Memory B cell (primary cell): ENCODE measurements around the gene CAMTA1.

Experiments
- ATAC-seq: fragments of 150-1000 bp; cut with Tn5 transposase; 2 replicates; pipeline ENCODE4 v1.10.0; 2021; ENCODE audit warnings: low read depth, mild to moderate bottlenecking, moderate library complexity
- DNase-seq, 2 donors: peaks; one replicate each; pipeline ENCODE4 v3.0.0; 2022; ENCODE audit warnings: low spot score in 2 of 2
- H3K27ac Mint-ChIP-seq: one replicate; pipeline ENCODE4 v1.8.0; 2022; ENCODE audit warnings: mild to moderate bottlenecking, moderate library complexity, mixed read lengths
- H3K27me3 Mint-ChIP-seq: one replicate; pipeline ENCODE4 v1.8.0; 2022; ENCODE audit warnings: mixed read lengths
- H3K36me3 Mint-ChIP-seq: one replicate; pipeline ENCODE4 v1.8.0; 2022; ENCODE audit warnings: mild to moderate bottlenecking, mixed read lengths
- H3K4me1 Mint-ChIP-seq: one replicate; pipeline ENCODE4 v1.8.0; 2022; ENCODE audit warnings: mixed read lengths
- H3K4me3 Mint-ChIP-seq: one replicate; pipeline ENCODE4 v1.8.0; 2022; ENCODE audit warnings: mild to moderate bottlenecking, moderate library complexity, mixed read lengths
- H3K9me3 Mint-ChIP-seq: one replicate; pipeline ENCODE4 v1.8.0; 2022; ENCODE audit warnings: mixed read lengths

CAMTA1 gene

DNA sequence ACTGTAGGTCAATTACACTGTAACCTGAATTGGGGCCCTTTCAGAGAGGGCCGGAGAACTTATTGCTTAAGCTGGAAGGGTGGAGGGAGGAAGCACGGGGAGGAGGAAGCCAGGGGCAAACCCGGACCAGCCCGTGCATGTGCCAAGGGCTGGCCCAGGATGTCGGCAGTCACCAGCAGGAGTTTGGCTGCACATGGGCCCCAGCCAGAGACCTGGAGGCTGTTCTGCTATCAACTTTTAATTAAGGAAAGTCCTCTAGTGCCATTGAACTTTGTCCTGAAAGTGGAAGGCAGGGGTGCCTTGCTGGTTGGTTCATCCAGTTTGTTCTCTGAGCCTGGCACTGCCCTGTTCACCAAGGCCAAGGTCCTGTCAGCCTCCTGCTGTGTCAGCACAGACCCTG, 785.1 kb downstream of the CAMTA1 start:
- ATAC-seq (no peak), DNase-seq (no peak)
- no peaks in the 10 kb centered on the region for H3K9me3 Mint-ChIP-seq
- no peaks in the 10 kb centered on the region for H3K36me3 Mint-ChIP-seq
- H3K27me3 Mint-ChIP-seq, result no peaks in the 10 kb centered on the region
- H3K4me1 Mint-ChIP-seq, result no peaks in the 10 kb centered on the region
- H3K4me3 Mint-ChIP-seq, result no peak overlapping the region
- no peak overlapping the region for H3K27ac Mint-ChIP-seq

GRCh38 chr1:7572654-7573152, 787.4 kb downstream of the CAMTA1 start:
- peaks cover 5% of the 10 kb centered on the region for H3K27me3 Mint-ChIP-seq
- H3K36me3 Mint-ChIP-seq, result no peaks in the 10 kb centered on the region
- no peak overlapping the region for H3K27ac Mint-ChIP-seq
- peaks cover 2% of the 10 kb centered on the region for H3K9me3 Mint-ChIP-seq
- DNase-seq, result no peak
- H3K4me1 Mint-ChIP-seq, result no peaks in the 10 kb centered on the region
- no peak overlapping the region for H3K4me3 Mint-ChIP-seq
- no peak for ATAC-seq

- no peaks in the 10 kb centered on the region for H3K36me3 Mint-ChIP-seq
- no peak for DNase-seq
- no peak overlapping the region for H3K4me3 Mint-ChIP-seq
- H3K4me1 Mint-ChIP-seq, result no peaks in the 10 kb centered on the region
- peaks cover 5% of the 10 kb centered on the region for H3K27me3 Mint-ChIP-seq
- ATAC-seq, result no peak
- peaks cover 2% of the 10 kb centered on the region for H3K9me3 Mint-ChIP-seq
- no peak overlapping the region for H3K27ac Mint-ChIP-seq
Observed at GRCh38 chr1:7573481-7573880, 788.2 kb downstream of the CAMTA1 start.

- Mint-ChIP-seq H3K36me3 (no peaks in the 10 kb centered on the region), H3K4me3 (no peak overlapping the region), H3K4me1 (no peaks in the 10 kb centered on the region), H3K27me3 (peaks cover 5% of the 10 kb centered on the region), H3K9me3 (peaks cover 2% of the 10 kb centered on the region), H3K27ac (no peak overlapping the region)
- DNase-seq, result no peak
- no peak for ATAC-seq
Observed at GRCh38 chr1:7574121-7575040, 789.1 kb downstream of the CAMTA1 start.

- Mint-ChIP-seq H3K4me1 (no peaks in the 10 kb centered on the region), H3K27ac (no peak overlapping the region), H3K36me3 (no peaks in the 10 kb centered on the region), H3K27me3 (peaks cover 9% of the 10 kb centered on the region), H3K9me3 (peaks cover 2% of the 10 kb centered on the region), H3K4me3 (no peak overlapping the region)
- no peak for DNase-seq
- ATAC-seq, result no peak
Observed at GRCh38 chr1:7575041-7575400, 789.8 kb downstream of the CAMTA1 start.

DNA sequence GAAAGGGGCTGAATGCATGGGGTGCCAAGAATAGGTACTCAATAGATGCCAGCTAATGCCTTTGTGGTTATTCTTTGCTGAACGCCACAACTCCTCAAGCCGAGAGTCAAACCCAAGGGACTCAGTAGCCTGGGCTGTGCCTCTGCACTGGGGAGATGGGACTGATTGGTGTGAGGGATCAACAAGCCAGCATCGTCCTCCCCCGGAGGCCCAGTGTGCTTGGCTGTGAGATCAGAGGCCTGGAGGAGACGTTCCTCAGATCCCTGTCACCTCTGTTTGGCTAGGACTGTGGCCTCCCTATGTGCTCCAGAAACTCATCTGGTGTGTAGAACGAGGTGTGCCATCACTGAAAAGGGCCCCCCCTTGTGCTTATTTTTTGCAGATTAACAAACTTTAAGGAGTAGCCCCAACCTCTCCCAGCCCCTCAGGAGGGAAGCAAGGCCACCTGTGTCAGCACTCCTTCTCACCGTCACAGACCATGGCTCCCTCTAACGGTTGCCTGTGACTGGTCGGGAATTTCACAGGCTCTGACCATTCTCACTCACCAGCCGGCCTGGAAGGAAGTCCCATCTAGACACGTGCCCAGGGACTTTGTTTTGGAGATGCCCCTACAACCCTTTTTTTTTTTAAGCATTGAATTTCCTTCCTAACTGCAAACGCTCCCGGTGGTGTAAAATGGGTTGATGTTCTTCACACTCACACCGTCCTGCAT, 791.8 kb downstream of the CAMTA1 start:
- DNase-seq, result no peak

DNA sequence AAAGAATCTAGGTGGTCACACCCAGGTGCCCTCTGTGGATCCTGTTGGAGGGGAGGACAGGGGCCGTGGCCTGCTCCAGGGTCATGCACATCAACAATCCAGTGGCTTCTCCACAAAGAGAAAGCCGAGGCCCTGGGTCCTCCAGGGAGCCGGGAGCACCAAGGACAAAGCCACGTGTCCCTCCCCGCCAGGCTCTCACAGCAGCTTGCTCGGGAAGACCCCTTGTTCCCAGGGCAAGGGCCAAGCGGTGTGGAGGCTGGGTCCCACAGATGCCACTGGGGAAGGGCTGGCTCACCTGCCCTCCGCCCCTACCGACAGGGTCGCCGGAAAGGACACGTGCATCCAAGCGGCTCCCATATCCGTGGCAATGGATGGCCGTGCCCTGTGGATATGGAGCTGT, 793.0 kb downstream of the CAMTA1 start:
- H3K9me3 Mint-ChIP-seq, result peaks cover 2% of the 10 kb centered on the region
- no peaks in the 10 kb centered on the region for H3K36me3 Mint-ChIP-seq
- H3K4me1 Mint-ChIP-seq, result no peaks in the 10 kb centered on the region
- DNase-seq (no peak), ATAC-seq (no peak)
- H3K27me3 Mint-ChIP-seq, result peaks cover 12% of the 10 kb centered on the region
- no peak overlapping the region for H3K27ac Mint-ChIP-seq
- H3K4me3 Mint-ChIP-seq, result no peak overlapping the region

More for the DNA sequence above, 791.8 kb downstream of the CAMTA1 start:
- ATAC-seq, result no peak
- Mint-ChIP-seq H3K4me3 (no peak overlapping the region), H3K27ac (no peak overlapping the region), H3K4me1 (no peaks in the 10 kb centered on the region), H3K27me3 (peaks cover 12% of the 10 kb centered on the region), H3K9me3 (peaks cover 2% of the 10 kb centered on the region), H3K36me3 (no peaks in the 10 kb centered on the region)

DNA sequence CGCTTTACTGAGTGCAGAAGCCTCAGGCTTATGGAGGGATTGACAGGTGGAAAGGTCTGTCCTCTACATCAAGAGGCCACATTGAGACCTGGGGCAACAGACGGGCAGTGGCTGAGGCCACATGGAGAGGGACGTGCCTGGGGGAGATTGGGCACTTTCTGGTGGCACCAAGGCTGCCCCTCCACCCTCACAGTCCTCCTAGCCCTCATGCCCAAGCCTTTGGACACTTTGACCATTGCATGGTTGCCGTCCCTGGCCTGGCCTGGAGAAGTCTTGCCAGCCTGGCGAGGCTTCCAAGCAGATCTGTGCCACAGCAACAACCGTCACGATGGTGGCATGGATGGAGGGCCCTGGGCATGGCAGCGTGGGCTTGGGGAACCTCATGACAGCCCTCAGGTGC, 793.8 kb downstream of the CAMTA1 start:
- Mint-ChIP-seq H3K4me3 (no peak overlapping the region), H3K4me1 (no peaks in the 10 kb centered on the region), H3K9me3 (peaks cover 2% of the 10 kb centered on the region), H3K27ac (no peak overlapping the region), H3K36me3 (no peaks in the 10 kb centered on the region), H3K27me3 (peaks cover 13% of the 10 kb centered on the region)
- no peak for ATAC-seq
- no peak for DNase-seq

- Mint-ChIP-seq H3K9me3 (peaks cover 2% of the 10 kb centered on the region), H3K36me3 (no peaks in the 10 kb centered on the region), H3K27me3 (peaks cover 15% of the 10 kb centered on the region), H3K4me1 (no peaks in the 10 kb centered on the region), H3K27ac (no peak overlapping the region), H3K4me3 (no peak overlapping the region)
- DNase-seq (no peak), ATAC-seq (no peak)
Observed at GRCh38 chr1:7579831-7580804, 794.9 kb downstream of the CAMTA1 start.

- Mint-ChIP-seq H3K27me3 (peaks cover 13% of the 10 kb centered on the region), H3K27ac (no peak overlapping the region), H3K4me1 (no peaks in the 10 kb centered on the region), H3K9me3 (no peaks in the 10 kb centered on the region), H3K4me3 (no peak overlapping the region), H3K36me3 (no peaks in the 10 kb centered on the region)
- DNase-seq, result no peak
- ATAC-seq, result no peak
Observed at GRCh38 chr1:7580923-7581753, 795.9 kb downstream of the CAMTA1 start.

DNA sequence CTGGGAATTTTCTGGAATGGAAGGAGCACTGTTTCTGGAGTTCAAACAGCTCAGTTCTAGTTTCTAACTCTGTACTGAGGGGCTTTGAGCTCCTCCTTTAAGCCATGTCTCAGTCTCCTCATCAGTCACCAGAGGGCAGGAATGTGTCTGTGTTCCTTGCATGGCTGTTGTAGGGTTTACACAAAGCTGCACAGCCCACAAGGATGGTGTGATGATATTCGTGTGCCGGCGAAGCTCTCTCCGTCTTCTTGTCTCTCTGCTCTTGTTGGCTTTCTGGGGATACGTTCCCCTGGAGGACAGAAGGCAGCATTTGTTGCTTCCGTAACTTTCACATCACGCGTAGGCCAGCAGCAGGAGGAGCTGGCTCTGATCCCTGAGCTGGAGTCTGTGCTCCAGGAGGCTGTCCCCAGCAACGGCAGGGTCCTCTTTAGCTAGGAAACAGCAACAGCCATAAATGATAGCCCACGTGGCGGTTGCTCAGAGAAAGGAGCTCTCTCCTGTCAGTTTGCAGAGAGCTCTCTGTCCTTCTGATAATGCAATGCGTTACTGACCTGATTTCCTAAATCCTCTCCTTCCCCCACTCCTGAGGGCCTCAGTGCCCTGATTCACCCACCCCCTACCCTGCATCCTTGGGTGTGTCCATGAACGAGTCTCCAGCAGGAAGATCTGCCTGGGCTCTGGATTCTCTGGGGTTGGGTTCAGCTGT, 796.7 kb downstream of the CAMTA1 start:
- no peak overlapping the region for H3K4me3 Mint-ChIP-seq
- peaks cover 10% of the 10 kb centered on the region for H3K27me3 Mint-ChIP-seq
- ATAC-seq (no peak), DNase-seq (no peak)
- H3K27ac Mint-ChIP-seq, result no peak overlapping the region
- no peaks in the 10 kb centered on the region for H3K9me3 Mint-ChIP-seq
- H3K4me1 Mint-ChIP-seq, result no peaks in the 10 kb centered on the region
- no peaks in the 10 kb centered on the region for H3K36me3 Mint-ChIP-seq

DNA sequence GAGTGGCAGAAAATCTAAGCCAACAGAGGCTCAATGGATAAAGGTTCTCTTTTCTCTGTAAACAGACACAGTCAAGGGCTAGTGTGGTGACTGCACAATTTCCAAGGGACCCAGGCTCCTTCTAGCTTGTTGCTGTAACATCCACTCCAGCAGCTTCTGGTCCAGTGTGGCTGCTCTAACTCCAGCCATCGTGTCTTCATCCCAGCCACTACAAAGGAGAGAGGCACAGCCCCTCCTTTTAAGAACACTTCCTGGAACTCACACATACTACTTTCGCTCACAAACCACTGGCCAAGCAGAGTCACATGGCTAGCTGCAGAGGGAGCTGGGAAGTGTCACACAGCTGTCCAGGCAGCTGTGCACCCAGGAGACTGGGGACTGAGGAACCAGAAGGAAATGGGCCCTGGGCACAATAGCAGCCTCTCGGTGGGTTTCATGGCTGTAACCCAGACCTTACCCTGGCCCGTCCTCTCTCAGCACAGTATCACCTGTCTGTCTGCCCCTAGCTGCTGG, 797.3 kb downstream of the CAMTA1 start:
- DNase-seq, result no peak
- H3K27me3 Mint-ChIP-seq, result peaks cover 10% of the 10 kb centered on the region
- no peak overlapping the region for H3K4me3 Mint-ChIP-seq
- no peaks in the 10 kb centered on the region for H3K4me1 Mint-ChIP-seq
- no peak overlapping the region for H3K27ac Mint-ChIP-seq
- H3K9me3 Mint-ChIP-seq, result no peaks in the 10 kb centered on the region
- ATAC-seq, result no peak
- no peaks in the 10 kb centered on the region for H3K36me3 Mint-ChIP-seq
